ENCODE results near the gene TMEM38B. TPM values are rescaled to one million over a fixed set of nuclear protein-coding genes. Genes with fewer than 3 reads are reported as not detected.

The TMEM38B gene
- total RNA-seq, 1 donor from 2014 or later: 12.1 TPM

- no peak overlapping the region for H3K27ac Mint-ChIP-seq (ENCODE audit: unreplicated experiment)
- TF ChIP-seq CTCF (IDR thresholded peaks at IDR 0.05): no peak
Measured at GRCh38 chr9:105676351-105676923, 17.9 kb upstream of the TMEM38B start.

GRCh38 chr9:105678163-105678562 lies 16.2 kb upstream of the TMEM38B start:
- H3K27me3 Mint-ChIP-seq (ENCODE audit: low read depth): peaks cover 4% of the 10 kb centered on the region
- no peak overlapping the region for H3K27ac Mint-ChIP-seq (ENCODE audit: unreplicated experiment)
- no peaks in the 10 kb centered on the region for H3K9me3 Mint-ChIP-seq (ENCODE audit: low read depth)
- DNase-seq (ENCODE audit: low spot score): no peak
- no peaks in the 10 kb centered on the region for H3K36me3 Mint-ChIP-seq (ENCODE audit: low read depth)
- H3K4me1 Mint-ChIP-seq (ENCODE audit: low read depth): no peaks in the 10 kb centered on the region
- no peak for TF ChIP-seq CTCF (IDR thresholded peaks at IDR 0.05)
- H3K4me3 Mint-ChIP-seq (ENCODE audit: unreplicated experiment): no peak overlapping the region

More at GRCh38 chr9:105676351-105676923, 17.9 kb upstream of the TMEM38B start:
- peaks cover 10% of the 10 kb centered on the region for H3K27me3 Mint-ChIP-seq (ENCODE audit: low read depth)
- no peak overlapping the region for H3K4me3 Mint-ChIP-seq (ENCODE audit: unreplicated experiment)
- H3K4me1 Mint-ChIP-seq (ENCODE audit: low read depth): no peaks in the 10 kb centered on the region
- H3K36me3 Mint-ChIP-seq (ENCODE audit: low read depth): no peaks in the 10 kb centered on the region
- DNase-seq (ENCODE audit: low spot score): no peak
- H3K9me3 Mint-ChIP-seq (ENCODE audit: low read depth): no peaks in the 10 kb centered on the region

- no peak for DNase-seq (ENCODE audit: low spot score)
- Mint-ChIP-seq H3K4me1 (ENCODE audit: low read depth) (no peaks in the 10 kb centered on the region), H3K27ac (ENCODE audit: unreplicated experiment) (no peak overlapping the region), H3K4me3 (ENCODE audit: unreplicated experiment) (no peak overlapping the region), H3K27me3 (ENCODE audit: low read depth) (peaks cover 2% of the 10 kb centered on the region), H3K36me3 (ENCODE audit: low read depth) (no peaks in the 10 kb centered on the region), H3K9me3 (ENCODE audit: low read depth) (no peaks in the 10 kb centered on the region)
- TF ChIP-seq CTCF (IDR thresholded peaks at IDR 0.05): no peak
Measured at GRCh38 chr9:105678781-105679180, 15.6 kb upstream of the TMEM38B start.

GRCh38 chr9:105679257-105680022 lies 14.9 kb upstream of the TMEM38B start:
- DNase-seq (ENCODE audit: low spot score): no peak
- no peak for TF ChIP-seq CTCF (IDR thresholded peaks at IDR 0.05)
- Mint-ChIP-seq H3K36me3 (ENCODE audit: low read depth) (no peaks in the 10 kb centered on the region), H3K4me3 (ENCODE audit: unreplicated experiment) (no peak overlapping the region), H3K4me1 (ENCODE audit: low read depth) (no peaks in the 10 kb centered on the region), H3K27me3 (ENCODE audit: low read depth) (peaks cover 2% of the 10 kb centered on the region), H3K27ac (ENCODE audit: unreplicated experiment) (no peak overlapping the region), H3K9me3 (ENCODE audit: low read depth) (no peaks in the 10 kb centered on the region)

- H3K27me3 Mint-ChIP-seq (ENCODE audit: low read depth): peaks cover 2% of the 10 kb centered on the region
- no peak for DNase-seq (ENCODE audit: low spot score)
- H3K9me3 Mint-ChIP-seq (ENCODE audit: low read depth): no peaks in the 10 kb centered on the region
- H3K4me1 Mint-ChIP-seq (ENCODE audit: low read depth): no peaks in the 10 kb centered on the region
- TF ChIP-seq CTCF (IDR thresholded peaks at IDR 0.05): no peak
- no peak overlapping the region for H3K4me3 Mint-ChIP-seq (ENCODE audit: unreplicated experiment)
- no peak overlapping the region for H3K27ac Mint-ChIP-seq (ENCODE audit: unreplicated experiment)
- H3K36me3 Mint-ChIP-seq (ENCODE audit: low read depth): no peaks in the 10 kb centered on the region
Measured at GRCh38 chr9:105681313-105681712, 13.0 kb upstream of the TMEM38B start.

All from chondrocyte (in vitro differentiated cells).